ENCODE data around the gene EXD3. TPM values are rescaled to one million over a fixed set of nuclear protein-coding genes. Genes with fewer than 3 reads are reported as not detected.
"Not testable (repeated sequence)": the region's sequence is repeated elsewhere in the genome, so short reads cannot be mapped to it uniquely, and the experiment has no call there.

Gene EXD3
- total RNA-seq, 4 donors from 2014 or later = 8.3 to 22.3 (median 14.2) TPM

GRCh38 chr9:137389428-137389746 is 33.6 kb downstream of the EXD3 start:
- Histone ChIP-seq H3K4me1 (peaks cover 14 to 19% (median 15%) of the 10 kb centered on the region in 4 donors), H3K4me3 (no peak overlapping the region), H3K9me3 (no peaks in the 10 kb centered on the region), H3K27me3 (no peaks in the 10 kb centered on the region), H3K27ac (replicated peaks in 1 of 4) (no peak overlapping the region), H3K36me3 (peaks cover 0 to 61% (median 31%) of the 10 kb centered on the region in 4 donors)
- no peak for TF ChIP-seq EP300 (IDR thresholded peaks at IDR 0.05)
- TF ChIP-seq CTCF (IDR thresholded peaks at IDR 0.05) = no peak
- TF ChIP-seq POLR2A (IDR thresholded peaks at IDR 0.05; ENCODE audit: low read depth) = no peak
- TF ChIP-seq POLR2AphosphoS5 (IDR thresholded peaks at IDR 0.05) = no peak
- intact Hi-C loops (cut with DNase I) = no loop called here
- WGBS = 97% methylated on average over 13 of the region's 13 CpGs
- no peak for DNase-seq (ENCODE audit: extremely low spot score)

GRCh38 chr9:137388589-137389427 is 34.2 kb downstream of the EXD3 start:
- Histone ChIP-seq H3K9me3 (no peaks in the 10 kb centered on the region), H3K27ac (replicated peaks in 1 of 4) (no peak overlapping the region), H3K4me1 (peaks cover 14 to 19% (median 15%) of the 10 kb centered on the region in 4 donors), H3K4me3 (no peak overlapping the region), H3K27me3 (no peaks in the 10 kb centered on the region), H3K36me3 (peaks cover 0 to 60% (median 31%) of the 10 kb centered on the region in 4 donors)
- no peak for DNase-seq (ENCODE audit: extremely low spot score)
- no peak for TF ChIP-seq POLR2A (IDR thresholded peaks at IDR 0.05; ENCODE audit: low read depth)
- no peak for TF ChIP-seq CTCF (IDR thresholded peaks at IDR 0.05)
- no peak for TF ChIP-seq EP300 (IDR thresholded peaks at IDR 0.05)
- no peak for TF ChIP-seq POLR2AphosphoS5 (IDR thresholded peaks at IDR 0.05)
- 87% methylated on average over 28 of the region's 47 CpGs for WGBS
- intact Hi-C loops (cut with DNase I) = no loop called here

GRCh38 chr9:137387891-137388560 is 34.9 kb downstream of the EXD3 start:
- Histone ChIP-seq H3K27ac (replicated peaks in 1 of 4) (peak overlapping the region in 3 of 4 donors; percentile 44 to 68 (median 62)), H3K4me3 (no peak overlapping the region), H3K27me3 (no peaks in the 10 kb centered on the region), H3K36me3 (peaks cover 0 to 52% (median 27%) of the 10 kb centered on the region in 4 donors), H3K4me1 (peaks cover 14 to 19% (median 15%) of the 10 kb centered on the region in 4 donors), H3K9me3 (no peaks in the 10 kb centered on the region)
- DNase-seq (ENCODE audit: extremely low spot score) = no peak
- 79% methylated on average over 18 of the region's 26 CpGs for WGBS
- intact Hi-C loops (cut with DNase I) = no loop called here
- TF ChIP-seq EP300 (IDR thresholded peaks at IDR 0.05) = no peak

GRCh38 chr9:137387114-137387890 is 35.7 kb downstream of the EXD3 start:
- H3K36me3 ChIP-seq = peaks cover 0 to 45% (median 24%) of the 10 kb centered on the region in 4 donors
- H3K4me1 ChIP-seq = peaks cover 14 to 19% (median 15%) of the 10 kb centered on the region in 4 donors
- no peak for DNase-seq (ENCODE audit: extremely low spot score)
- no peaks in the 10 kb centered on the region for H3K9me3 ChIP-seq
- WGBS = 51% methylated on average over 21 of the region's 34 CpGs
- no peak overlapping the region for H3K4me3 ChIP-seq
- peak overlapping the region in 3 of 4 donors; percentile 44 to 68 (median 62) for H3K27ac ChIP-seq (replicated peaks in 1 of 4)
- no peaks in the 10 kb centered on the region for H3K27me3 ChIP-seq
- TF ChIP-seq CTCF (IDR thresholded peaks at IDR 0.05) (no peak), POLR2AphosphoS5 (IDR thresholded peaks at IDR 0.05) (no peak), EP300 (IDR thresholded peaks at IDR 0.05) (no peak), POLR2A (IDR thresholded peaks at IDR 0.05; ENCODE audit: low read depth) (no peak)
- intact Hi-C loops (cut with DNase I) = no loop called here

- peak overlapping the region in 2 of 4 donors; percentile 62 to 68 for H3K27ac ChIP-seq (replicated peaks in 1 of 4)
- H3K4me1 ChIP-seq = peaks cover 14 to 19% (median 15%) of the 10 kb centered on the region in 4 donors
- WGBS = 79% methylated on average over 8 of the region's 12 CpGs
- H3K36me3 ChIP-seq = peaks cover 0 to 38% (median 20%) of the 10 kb centered on the region in 4 donors
- H3K4me3 ChIP-seq; H3K27me3 ChIP-seq; H3K9me3 ChIP-seq; intact Hi-C loops (cut with DNase I); DNase-seq (ENCODE audit: extremely low spot score): not testable (repeated sequence)
Measured at GRCh38 chr9:137386507-137387113, 36.4 kb downstream of the EXD3 start.

All from esophagus muscularis mucosa (tissue), 4 donors.